ENCODE data around the gene CENPP. TPM values are rescaled to one million over a fixed set of nuclear protein-coding genes. Genes with fewer than 3 reads are reported as not detected.

Gene CENPP
- total and polyA plus RNA-seq, 4 donors = 0.62 to 8.7 (median 1.3) TPM

GRCh38 chr9:92432350-92432749, 106.6 kb downstream of the CENPP start:
- DNase-seq (ENCODE audit: low spot score) = no peak
- no peak overlapping the region for H3K4me3 ChIP-seq (ENCODE audit: low read depth in 1 of 3, low read length in 3 of 3)
- TF ChIP-seq HNF4A (conservative IDR thresholded peaks at IDR 0.05) (no peak), TAF1 (conservative IDR thresholded peaks at IDR 0.05) (no peak), CTCF (IDR thresholded peaks at IDR 0.05; ENCODE audit: low read depth, low read length, missing input control) (no peak), EGR1 (IDR thresholded peaks at IDR 0.05; ENCODE audit: low read depth in 2 of 2) (no peak), MAX (IDR thresholded peaks at IDR 0.05) (no peak), RXRA (IDR thresholded peaks at IDR 0.05) (no peak), NR2F2 (IDR thresholded peaks at IDR 0.05) (no peak), GABPA (IDR thresholded peaks at IDR 0.05 in 1 of 2, conservative IDR thresholded peaks at IDR 0.05 in 1 of 2) (no peak), RAD21 (IDR thresholded peaks at IDR 0.05) (no peak), REST (IDR thresholded peaks at IDR 0.05) (no peak), FOXA1 (IDR thresholded peaks at IDR 0.05) (no peak), ATF3 (IDR thresholded peaks at IDR 0.05) (no peak)
- 72% methylated on average over 5 of the region's 5 CpGs for WGBS
- no peaks in the 10 kb centered on the region for H3K9me3 ChIP-seq (ENCODE audit: control insufficient read depth in 4 of 4, low read length in 3 of 4)
- no peaks in the 10 kb centered on the region for H3K27me3 ChIP-seq (ENCODE audit: control insufficient read depth in 4 of 4, insufficient read depth in 4 of 4, low read length in 3 of 4)
- no peak overlapping the region for H3K9ac ChIP-seq (ENCODE audit: low read depth in 1 of 2, low read length in 2 of 2)
- no peak overlapping the region for H3K27ac ChIP-seq (ENCODE audit: low read depth in 1 of 2, low read length in 2 of 2)
- peaks cover 0 to 3% (median under 1%) of the 10 kb centered on the region in 4 donors for H3K4me1 ChIP-seq (ENCODE audit: control insufficient read depth in 4 of 4, insufficient read depth in 4 of 4, low read length in 3 of 4)
- H3K36me3 ChIP-seq (ENCODE audit: control insufficient read depth in 4 of 4, insufficient read depth in 3 of 4, low read depth in 1 of 4, low read length in 3 of 4) = no peaks in the 10 kb centered on the region

- no peak overlapping the region for H3K9ac ChIP-seq (ENCODE audit: low read depth in 1 of 2, low read length in 2 of 2)
- no peak overlapping the region for H3K27ac ChIP-seq (ENCODE audit: low read depth in 1 of 2, low read length in 2 of 2)
- no peak overlapping the region for H3K4me3 ChIP-seq (ENCODE audit: low read depth in 1 of 3, low read length in 3 of 3)
- TF ChIP-seq RXRA (IDR thresholded peaks at IDR 0.05) (no peak), REST (IDR thresholded peaks at IDR 0.05) (no peak)
- H3K4me1 ChIP-seq (ENCODE audit: control insufficient read depth in 4 of 4, insufficient read depth in 4 of 4, low read length in 3 of 4) = peaks cover 0 to 3% (median under 1%) of the 10 kb centered on the region in 4 donors
- H3K36me3 ChIP-seq (ENCODE audit: control insufficient read depth in 4 of 4, insufficient read depth in 3 of 4, low read depth in 1 of 4, low read length in 3 of 4) = no peaks in the 10 kb centered on the region
- DNase-seq (ENCODE audit: low spot score) = no peak
- H3K9me3 ChIP-seq (ENCODE audit: control insufficient read depth in 4 of 4, low read length in 3 of 4) = no peaks in the 10 kb centered on the region
- H3K27me3 ChIP-seq (ENCODE audit: control insufficient read depth in 4 of 4, insufficient read depth in 4 of 4, low read length in 3 of 4) = no peaks in the 10 kb centered on the region
- WGBS = 95% methylated on average over 5 of the region's 5 CpGs
Observed at GRCh38 chr9:92432972-92433548, 107.3 kb downstream of the CENPP start.
